NCI-H1436 (cell line): ENCODE measurements around the gene RAB44.
A peak's percentile ranks its signal among the peaks of the same experiment; 100 is the strongest.
"Not testable (repeated sequence)": the region's sequence is repeated elsewhere in the genome, so short reads cannot be mapped to it uniquely, and the experiment has no call there.

ENCODE experiments used
- DNase-seq: peaks from one replicate; lab custom pipeline; 2025; lab: John Stamatoyannopoulos, UW

Gene RAB44

DNA sequence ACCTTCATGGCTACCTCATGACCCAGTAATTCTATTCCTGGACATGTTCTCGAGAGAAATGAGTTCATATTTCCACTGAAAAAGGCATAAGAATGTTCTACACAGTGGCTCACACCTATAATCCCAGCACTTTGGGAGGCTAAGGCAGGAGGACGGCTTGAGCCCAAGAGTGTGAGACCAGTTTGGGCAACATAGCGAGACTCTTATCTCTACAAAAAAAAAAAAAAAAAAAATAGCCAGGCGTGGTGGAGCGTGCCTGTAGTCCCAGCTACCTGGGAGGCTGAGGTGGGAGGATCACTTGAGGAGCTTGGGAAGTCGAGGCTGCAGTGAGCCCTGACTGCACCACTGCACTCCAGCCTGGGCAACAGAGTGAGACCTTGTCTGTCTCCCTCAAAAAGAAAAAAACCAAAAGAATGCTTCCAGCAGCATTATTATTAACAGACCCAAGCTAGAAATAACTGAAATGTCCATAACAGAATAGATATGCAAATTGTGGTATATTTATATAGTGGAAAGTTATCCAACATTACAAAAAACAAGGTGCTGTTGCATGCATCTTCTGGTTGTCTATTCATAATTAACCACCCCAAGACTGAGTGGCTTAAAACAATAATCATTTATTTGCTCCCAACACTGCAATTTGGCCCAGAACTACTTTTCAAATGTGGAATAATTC is 9.4 kb upstream of the RAB44 start:
- DNase-seq, result no peak

DNA sequence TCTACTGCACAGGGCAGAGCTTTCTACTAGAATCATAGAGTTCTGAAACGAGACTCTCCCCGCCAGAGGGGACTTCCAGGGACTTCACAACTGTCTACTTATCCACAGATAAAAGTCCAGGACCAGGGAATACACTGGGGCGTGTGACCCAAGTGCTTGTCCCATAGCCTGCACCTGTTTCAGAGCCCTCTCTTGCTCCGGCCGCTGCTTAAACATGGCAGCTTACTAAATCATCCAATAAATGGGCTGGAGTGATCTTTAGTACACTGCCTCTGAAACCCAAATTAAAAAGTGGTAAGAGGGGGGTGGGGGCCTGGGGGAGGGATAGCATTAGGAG is 8.9 kb upstream of the RAB44 start:
- DNase-seq, result no peak

DNA sequence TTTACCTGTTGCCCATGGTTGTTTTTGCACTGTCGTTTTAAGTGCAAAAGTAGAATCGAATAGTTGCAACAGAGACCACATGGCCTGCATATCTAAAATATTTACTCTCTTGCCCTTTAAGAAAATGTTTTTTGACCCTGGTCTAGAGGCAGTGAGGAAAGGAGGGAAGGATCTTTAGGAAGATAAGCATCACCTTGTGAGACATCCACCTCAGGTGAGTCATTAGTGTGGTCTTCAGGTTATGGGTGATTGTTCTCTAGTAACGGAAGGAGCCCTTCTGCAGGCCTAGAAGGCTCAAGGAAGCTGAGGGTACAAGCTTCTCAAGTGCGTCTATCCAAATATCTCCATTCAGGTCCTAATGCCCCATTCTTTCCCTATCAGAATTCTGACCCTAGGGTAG is 6.6 kb upstream of the RAB44 start:
- DNase-seq, result no peak

DNA sequence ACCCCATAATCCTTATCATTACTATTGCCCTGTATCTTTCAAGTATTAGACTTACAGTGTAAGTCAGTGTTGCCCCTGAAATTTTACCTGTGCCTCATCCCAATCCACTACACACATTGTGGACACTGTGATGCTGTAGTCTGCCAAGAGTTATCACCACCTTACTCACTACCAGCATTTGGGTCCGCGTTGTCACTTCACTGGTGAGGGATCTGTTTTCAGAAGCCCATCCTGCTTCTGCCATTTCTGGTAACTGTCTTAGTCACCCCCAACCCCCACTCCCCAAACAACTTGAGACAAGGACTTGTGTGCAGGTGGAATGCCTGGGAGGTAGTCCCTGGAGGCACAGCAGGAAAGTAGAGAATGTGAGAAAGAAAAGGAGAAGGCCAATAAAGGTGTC is 6.0 kb upstream of the RAB44 start:
- DNase-seq, result no peak

DNA sequence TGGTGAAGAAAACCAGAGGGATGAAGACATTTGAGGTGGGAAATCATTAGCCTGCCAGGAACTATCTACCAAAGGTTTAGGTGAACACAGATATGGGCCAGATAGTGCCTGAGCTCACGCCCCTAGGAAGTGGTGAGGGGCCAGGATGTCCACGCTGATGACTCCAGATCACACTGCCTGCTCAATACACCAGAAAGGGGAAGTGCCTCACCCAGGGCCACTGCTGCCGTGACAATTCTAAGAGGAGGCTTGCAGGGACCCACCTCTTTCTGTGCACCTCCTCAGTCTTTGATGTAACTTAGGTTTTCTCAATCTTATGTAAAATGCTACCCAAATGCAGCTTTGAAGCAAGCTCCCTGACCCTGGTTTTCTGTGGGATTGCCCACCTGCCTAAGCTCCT is 5.4 kb upstream of the RAB44 start:
- DNase-seq, result no peak

DNA sequence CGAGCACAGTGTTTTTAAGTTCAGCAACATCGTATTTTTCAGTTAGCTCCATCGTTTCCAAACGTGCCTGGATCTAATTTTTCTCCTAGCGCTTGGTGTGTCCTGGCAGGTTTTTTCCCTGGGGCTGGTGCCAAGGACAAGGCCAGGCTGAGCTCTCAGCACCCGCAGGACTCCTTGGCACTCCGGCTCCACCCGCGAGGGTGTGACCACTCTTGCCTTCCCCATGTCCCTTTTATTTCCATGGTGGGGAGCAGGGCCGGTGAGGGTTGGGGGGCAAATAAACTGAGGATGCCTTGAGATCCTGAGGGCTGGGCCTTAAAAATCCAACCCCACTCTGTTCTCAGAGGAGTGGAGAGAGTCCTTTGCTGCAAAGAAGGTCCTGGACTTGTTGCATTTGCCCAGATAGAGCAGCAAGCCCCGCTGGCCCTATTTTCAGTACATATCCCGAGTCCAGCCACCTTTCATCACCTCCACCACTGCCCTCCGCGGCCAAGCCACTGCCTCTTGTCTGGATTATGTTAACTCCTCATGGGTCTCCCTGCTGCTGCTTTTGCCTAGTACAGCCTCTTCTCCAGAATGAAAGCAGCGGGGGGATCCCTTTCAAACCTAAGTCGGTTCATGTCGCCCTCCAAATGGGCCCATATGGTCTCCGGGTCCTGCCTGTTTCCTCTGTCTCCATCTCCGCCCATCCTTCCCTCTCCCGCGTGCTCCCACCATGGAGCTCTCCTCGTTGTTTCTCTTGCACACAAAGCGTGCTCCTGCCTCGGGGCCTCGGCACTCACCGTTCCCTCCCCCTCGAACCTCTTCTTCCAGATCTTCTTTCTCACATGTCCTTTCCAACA is 4.5 kb upstream of the RAB44 start:
- DNase-seq, result no peak

DNA sequence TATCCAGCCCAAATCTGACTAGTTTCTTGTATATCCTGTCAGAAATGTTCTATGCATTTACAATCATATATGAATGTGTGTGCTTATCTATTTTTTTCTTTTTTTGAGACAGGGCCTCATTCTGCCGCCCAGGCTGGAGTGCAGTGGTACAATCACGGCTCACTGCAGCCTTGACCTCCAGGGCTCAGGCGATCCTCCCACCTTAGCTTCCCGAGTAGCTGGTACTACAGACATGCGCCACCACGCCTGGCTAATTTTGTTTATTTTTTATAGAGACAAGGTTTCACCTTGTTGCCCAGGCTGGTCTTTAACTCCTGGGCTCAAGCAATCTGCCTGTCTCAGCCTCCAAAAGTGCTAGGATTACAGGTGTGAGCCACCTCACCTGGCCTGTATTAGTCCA is 3.0 kb upstream of the RAB44 start:
- no peak for DNase-seq

DNA sequence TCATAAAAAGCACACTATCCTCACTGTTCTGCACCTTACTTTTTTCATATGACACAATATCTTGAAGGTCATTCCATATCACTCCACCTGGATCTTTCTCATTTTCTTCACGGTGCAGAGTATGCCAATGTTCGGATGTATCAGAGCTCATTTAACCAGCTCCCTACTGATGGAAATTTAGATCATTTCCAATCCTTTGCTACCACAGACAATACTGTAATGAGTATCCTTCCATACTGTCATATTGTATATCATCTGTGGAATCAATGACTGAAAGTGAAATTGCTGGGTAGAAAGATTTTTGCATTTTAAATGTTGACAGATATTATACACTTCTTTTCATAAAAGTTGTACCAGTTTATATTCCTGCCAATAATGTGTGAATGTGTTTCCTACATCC is 2.2 kb upstream of the RAB44 start:
- no peak for DNase-seq

DNA sequence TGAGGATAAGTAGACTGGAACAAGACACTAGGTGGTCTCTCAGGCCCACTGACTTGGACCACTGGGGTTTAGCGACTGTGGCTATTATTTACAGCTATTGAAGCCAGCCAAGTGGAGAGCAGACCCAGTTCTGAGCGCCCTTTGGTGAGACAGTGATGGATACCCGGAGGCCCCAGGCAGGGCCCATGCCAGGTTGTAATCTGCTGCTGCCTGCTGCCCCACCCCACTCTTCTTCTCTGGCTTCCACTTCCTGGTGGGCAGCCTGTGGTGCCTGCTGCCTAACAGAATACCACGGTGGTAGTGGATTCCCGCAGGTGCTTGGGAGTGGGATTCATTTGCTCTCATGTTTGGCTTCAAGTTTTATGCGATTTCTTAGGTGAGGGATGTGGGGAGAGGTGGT is 570 bp downstream of the RAB44 start:
- no peak for DNase-seq

DNA sequence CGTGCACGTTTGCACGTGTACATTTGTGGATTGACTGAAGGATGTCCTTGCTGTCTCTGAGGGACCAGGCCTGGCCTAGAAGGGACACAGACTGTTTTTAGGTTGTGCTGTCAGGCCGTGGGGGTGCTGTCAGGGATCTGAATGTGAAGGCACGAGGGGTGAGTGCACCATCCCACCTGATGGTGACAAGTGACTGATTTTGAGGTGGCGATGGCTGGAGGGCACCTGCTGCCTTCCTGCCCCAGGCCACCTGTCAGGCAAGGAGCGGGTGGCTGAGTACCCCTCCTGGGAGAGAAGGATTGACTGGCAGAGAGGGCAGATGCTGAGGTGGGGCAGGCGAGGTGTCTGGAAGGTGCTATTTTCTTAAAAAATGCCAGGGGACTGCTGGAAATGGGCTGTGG is 1.2 kb downstream of the RAB44 start:
- DNase-seq, result no peak

DNA sequence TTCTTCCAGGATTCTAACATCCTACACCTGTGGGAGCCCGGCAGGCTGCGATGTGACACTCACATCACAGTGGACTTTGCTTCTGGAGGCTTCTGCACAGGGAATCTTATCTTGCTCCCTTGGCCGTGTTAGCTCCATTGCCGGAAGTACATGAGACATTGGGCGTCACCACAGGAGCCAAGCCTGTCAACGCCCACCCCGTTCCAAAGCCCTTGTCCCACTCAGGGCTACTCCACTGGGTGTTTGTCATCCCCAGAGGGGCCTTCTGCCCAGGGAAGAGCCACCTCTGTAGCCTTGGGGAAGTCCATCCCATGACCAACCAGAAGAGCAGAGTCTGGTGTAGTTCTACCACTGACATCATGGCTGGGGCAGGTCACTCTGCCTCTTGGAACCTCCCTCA is 1.7 kb downstream of the RAB44 start:
- DNase-seq, result no peak

DNA sequence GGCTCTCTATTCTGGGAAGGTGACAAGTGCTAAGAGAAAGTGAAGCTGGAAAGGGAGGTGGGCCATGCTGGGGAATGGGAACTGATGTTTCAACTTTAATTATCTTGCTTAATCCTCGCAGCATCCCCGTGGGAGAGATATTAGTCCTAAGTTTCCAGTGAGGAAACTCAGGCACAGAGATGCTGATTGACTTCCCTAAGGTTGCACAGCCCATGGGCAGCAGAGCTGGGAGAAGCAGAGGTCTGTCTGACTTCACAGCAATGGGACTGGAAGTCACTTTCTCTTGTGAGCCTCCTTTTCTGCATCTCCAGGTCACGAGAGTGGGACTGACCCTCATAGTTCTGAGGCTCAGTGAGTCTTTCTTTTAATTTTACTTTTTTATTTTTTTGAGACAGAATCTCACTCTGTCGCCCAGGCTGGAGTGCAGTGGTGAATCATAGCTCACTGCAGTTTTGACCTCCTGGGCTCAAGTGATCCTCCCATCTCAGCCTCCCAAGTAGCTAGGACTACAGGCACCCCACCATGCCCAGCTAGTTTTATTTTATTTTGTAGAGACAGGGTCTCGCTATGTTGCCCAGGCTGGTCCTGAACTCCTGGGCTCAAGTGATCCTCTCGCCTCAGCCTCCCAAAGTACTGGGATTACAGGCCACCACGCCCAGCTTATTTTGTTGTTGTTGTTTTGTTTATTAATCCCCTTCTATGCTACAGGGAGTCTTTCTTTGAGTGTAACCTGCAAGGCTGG is 2.6 kb downstream of the RAB44 start:
- DNase-seq, result no peak

DNA sequence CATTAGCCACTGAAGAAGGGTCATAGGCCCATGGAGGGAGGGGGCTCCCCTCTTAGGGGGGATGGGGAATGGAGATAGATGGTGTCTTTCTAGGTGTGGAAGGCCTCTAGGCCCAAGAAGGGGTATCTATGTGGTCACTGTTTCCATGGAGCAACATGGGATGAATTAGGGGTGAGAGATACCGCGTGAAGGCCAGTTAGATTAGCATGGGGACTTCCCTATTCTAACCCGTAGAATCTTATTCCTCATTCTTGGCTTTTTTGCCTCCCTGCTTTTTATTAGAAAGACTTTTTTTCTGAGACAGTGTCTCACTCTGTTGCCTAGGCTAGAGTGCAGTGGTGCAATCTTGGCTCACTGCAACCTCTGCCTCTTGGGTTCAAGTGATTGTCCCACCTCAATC is 3.2 kb downstream of the RAB44 start:
- no peak for DNase-seq

DNA sequence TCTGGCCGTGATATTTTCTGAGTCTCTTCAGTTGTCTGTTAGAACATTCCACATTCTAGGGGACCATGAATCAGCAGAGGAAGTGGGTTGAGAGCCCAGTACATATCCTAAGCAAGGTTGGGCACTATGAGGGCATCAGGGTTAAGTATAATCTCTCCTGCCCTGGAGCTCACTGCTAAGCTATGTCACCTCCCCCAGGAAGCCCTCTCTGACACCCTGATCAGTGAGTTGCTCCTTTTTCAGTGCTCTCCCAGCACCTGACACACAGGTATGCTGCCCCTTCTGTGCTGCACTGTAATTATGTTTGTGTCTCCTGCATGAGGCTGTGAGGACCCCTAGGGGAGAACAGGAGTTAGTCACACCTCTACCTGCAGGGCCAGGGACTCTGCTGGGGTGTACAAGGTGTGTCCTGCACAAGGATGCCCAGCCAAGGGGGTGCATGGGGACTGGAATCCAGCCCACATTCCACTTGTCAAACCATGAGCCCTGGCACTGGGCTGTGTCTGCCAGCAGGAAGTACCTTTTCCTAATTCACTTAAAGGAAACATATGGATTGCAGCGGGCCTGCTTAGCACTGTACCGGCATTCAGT is 3.9 kb downstream of the RAB44 start:
- DNase-seq, result peak; percentile 7

DNA sequence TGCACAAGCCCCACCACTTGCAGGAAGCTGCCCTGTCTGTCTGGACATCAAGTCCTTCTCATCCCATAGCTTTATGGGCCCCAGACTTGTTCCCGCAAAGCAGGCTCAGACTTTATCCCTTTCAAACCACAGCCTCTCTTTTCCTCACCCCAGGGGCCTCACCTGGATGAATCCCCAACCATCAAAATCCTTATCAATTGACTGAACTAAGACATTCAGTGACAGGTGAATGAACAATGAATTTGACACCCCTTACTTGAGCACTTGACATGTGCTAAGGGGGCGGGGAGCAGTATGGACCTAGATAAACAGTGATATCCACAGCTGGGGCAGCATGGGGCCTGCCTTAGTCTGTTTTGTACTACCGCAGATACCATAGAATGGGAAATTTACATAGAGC is 5.0 kb downstream of the RAB44 start:
- DNase-seq, result no peak

DNA sequence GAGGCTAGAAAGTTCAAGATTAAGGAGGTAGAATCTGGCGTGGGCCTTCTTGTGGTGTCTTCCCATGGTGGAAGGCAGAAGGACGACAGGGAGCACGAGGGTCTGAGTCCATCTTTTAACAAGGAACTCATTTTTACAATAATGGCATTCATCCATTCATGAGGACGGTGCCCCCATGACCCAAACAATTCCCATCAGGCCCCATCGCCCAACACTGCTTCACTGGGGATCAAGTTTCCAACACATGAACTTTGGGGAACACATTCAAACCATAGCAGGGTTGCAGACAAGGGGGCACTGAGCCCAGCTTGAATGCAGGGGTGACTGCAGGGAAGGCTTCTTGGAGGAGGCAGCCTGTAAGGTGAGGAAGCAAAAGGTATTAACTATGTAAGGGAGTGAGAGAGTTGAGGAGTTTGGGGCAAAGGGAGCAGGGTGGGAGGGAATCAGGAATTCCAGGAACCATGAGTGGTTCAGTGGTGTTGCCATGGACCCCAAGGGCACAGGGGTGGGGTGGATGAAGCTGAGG is 5.5 kb downstream of the RAB44 start:
- DNase-seq, result no peak

DNA sequence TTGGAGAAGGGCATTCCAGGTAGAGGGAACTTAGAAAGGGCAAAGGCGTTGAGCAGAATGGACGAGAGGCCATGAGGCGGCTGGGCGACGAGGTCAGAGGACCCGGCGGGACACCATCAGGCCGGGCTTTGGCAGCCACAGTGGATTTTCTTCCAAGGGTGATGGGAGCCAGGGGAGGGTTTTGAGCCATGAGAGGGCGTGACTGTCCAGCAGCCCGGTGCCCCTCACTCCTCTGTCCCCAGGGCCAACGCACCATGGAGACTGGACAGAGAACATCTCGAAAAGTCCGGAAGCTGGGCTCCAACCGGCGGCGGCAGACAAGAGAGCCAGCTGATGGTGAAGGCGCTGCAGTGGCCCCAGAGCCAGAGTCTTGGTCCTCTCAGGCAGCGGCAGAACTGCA is 6.4 kb downstream of the RAB44 start:
- no peak for DNase-seq

DNA sequence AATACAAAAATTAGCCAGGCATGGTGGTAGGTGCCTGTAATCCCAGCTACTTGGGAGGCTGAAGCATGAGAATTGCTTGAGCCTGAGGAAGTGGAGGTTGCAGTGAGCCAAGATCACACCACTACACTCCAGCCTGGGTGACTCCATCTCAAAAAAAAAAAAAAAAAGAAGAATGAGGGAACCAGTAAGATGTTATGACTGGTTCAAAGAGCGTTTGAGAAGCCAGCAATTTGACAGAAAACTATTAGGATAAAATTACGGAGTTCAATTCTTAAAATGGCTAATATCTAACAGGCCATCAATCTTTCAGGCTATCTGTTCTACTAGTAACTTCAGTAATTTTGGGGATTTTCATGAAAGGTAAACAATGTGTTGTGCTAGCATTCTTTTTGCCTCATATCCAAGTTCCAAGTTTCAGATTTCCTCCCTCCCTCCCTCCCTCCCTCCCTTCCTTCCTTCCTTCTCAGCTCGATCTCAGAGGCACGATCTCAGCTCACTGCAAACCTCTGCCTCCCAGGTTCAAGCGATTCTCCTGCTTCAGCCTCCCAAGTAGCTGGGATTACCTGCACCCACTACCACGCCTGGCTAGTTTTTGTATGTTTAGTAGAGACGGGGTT is 7.4 kb downstream of the RAB44 start:
- DNase-seq, result not testable (repeated sequence)

DNA sequence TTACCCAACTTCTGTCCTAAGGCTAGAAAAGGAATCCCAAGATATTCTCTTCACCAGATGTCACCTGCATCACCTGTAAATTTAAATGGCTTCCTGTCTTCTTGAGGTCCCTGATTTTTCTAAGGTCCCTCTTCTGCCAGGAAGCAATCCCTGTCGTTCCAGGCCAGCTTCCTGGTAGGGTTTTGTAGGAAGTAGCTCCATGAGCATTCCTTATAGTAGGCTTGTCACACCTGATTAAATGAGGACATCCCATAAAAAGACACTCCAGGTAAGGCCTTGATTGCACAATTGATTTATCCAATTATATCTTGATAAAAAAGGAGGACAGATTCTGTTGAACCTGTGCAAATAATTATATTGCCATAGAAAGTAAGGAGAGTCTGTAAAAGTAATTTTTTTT is 8.7 kb downstream of the RAB44 start:
- no peak for DNase-seq

DNA sequence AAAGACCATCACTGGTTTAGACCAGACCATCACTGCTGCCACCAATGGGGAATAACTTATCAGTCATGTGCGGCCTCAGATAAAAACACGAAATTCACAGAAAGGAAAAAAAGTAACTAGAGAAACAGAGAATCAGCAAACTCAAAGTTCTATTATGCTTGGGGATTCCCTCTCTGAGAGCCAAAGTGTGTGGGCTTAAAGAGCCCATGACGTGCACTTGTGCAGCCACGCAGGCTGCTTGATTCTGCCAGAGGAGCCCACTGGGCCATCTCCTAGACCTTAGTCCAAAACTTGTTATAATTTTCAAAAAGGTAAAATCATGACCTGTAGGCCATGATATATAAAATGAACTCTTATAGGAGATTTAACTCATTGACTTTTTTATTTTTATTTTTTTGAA is 15.2 kb downstream of the RAB44 start:
- no peak for DNase-seq

DNA sequence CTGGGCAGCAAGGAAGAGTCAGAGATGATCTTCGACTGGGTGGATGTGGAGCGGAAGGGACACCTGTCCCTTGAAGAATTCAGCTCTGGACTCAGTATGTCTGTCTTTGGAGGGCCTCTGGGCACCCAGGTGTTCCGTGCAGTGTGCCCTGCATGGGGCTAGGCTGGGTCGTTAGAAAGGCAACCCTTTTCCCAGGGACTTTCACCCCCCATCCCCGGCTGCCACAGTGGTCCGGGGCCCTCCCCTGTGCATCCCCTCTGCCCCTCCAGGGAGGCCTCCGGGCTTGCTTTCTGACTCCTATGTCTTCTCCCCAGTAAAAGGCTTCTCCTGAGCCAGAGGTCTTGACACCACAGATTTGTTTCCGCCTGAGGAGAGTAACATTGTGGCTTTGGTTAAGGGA is 16.2 kb downstream of the RAB44 start:
- no peak for DNase-seq

DNA sequence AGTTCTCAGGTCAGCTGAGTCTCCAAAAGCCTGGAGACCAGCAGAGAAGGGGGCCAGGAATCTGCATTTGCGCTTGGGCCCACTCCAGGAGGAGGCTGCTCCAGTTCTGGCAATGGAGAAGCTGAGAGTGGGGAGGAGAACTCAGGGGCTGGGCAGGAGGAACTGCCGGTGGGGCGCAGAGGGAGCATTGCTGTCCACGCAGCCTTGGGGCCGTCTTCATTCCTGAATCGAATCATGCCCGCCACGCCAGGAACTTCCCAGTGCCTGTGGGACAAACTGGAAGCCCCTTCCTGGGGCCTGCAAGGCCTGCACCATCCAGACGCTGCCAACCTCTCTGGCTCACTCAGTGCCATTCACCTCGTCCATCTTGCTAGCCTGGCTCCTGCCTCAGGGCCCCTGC is 16.9 kb downstream of the RAB44 start:
- DNase-seq, result no peak
